H54 (cell line): ENCODE data around the gene MKRN3.

Experiments used
- DNase-seq: peaks from one replicate; pipeline ENCODE4 v3.0.0; 2011; ENCODE audit warnings: low spot score, mixed read lengths; ENCODE audit not compliant: insufficient read length
- FAIRE-seq: peaks from 3 replicates; lab custom pipeline; 2011; peaks lifted over from hg19 to GRCh38; lab: Jason Lieb, UNC
- POLR2A ChIP-seq: IDR thresholded peaks from 2 replicates; pipeline ENCODE4 v1.6.1; 2011; ENCODE audit warnings: low read depth, mild to moderate bottlenecking, low read length

MKRN3 gene

DNA sequence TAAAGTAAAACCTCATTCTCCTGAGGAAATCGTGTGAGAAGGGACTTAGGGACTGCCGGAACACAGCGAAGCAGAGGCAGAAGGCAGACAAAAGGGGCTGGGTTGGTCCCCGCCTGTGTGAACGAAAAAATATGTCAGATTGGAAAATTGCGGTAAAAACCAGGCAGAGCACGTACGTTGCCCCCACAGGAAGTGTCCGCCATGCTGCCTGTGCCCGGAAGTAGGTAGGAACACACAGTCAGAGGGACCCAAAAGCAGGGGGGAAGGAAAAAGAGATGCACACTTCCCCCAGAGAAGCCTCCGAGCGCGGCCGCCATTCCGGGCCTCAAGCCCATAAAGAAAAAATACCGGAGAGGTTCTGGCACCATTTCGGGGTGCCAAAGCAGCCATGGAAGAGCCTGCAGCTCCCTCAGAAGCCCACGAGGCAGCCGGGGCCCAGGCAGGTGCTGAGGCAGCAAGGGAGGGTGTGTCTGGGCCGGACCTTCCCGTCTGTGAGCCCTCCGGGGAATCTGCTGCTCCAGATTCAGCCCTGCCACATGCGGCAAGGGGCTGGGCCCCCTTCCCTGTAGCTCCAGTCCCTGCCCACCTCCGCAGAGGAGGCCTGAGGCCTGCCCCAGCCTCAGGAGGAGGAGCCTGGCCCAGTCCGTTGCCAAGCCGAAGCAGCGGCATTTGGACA lies at the start of gene MKRN3:
TSS of gene MKRN3 (plus strand) at position 280 of the 676 bp plus-strand sequence. CDS start at position 389, 109 bp downstream.
- FAIRE-seq (peak; percentile 97), DNase-seq (peak; percentile 65)
- peak; percentile 49 for TF ChIP-seq POLR2A

DNA sequence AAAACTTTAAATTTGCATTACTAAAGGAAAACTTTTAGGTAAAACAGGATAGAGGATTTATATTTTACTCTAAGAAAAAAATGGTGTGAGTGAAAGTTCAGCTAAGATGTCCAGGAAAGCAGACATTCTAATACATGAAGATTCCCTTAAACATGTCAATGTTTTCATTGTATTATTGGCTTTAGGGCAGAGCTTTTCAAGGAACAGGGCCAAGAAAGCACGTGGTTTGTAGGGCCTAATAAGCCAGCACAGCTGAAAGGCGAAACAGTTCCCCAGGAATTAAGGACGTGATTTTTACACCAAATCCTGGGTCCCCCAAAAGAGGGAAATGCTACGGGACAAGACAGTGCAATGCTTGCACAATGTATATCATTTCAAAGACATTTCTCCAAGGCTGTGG lies 48.6 kb upstream of the MKRN3 start:
- FAIRE-seq (no peak), DNase-seq (no peak)
- TF ChIP-seq POLR2A = no peak

DNA sequence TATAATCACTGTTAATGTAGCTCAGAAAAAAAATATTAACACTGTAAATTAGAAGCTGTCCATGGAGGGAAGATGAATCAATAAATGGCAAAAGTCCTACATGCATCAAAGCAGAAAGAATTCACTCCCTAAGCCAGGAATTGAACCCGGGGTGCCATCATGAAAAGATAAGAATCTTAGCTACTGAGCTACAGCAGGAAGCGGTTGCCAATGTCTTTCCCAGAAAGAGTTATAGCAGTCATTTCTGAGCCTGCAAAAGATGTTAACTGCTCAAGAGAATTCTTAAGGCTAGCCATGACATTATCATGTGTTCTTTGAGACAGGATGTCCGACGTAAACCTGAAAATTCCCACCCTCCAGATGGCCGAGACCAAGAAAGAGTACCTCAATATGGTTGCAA lies 47.4 kb upstream of the MKRN3 start:
- DNase-seq = no peak
- no peak for FAIRE-seq
- TF ChIP-seq POLR2A = no peak

DNA sequence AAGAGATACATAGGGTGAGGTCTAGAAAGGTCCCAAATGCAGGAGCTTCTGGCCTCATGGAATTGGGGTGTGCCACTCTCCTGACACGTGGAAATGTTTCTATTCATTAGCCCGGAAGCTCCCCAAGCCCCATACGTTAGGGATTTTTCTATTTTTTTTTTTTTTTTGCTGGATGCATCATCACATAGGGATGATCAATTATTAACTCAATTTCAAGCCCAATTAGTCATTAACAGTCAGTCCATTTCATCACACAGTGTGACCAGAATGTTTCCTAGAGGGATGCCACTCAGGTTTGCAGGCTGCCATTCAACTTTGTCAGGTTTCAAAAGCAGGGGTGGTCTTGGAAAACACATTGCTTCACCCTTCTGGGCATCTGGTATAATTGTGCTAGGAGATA lies 40.7 kb upstream of the MKRN3 start:
- DNase-seq (no peak), FAIRE-seq (no peak)
- TF ChIP-seq POLR2A = no peak

DNA sequence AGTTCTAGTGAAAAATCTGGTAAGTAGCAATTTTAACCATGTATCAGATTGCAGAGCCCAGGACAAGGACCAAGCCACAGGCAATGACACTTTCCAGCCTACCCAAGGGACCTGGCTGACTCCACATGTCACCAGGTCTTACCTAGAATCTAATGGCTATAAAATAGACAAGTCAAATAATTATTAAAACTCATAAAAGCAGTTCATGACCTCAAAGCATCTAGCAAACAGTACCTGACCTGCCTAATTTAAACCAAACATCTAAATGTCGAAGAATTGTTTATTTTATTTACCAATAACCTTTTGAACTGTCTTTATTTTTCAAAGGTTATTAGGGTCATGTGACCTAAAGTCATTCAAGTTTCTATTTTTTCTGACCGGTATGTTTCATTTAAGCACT lies 35.6 kb upstream of the MKRN3 start:
- no peak for FAIRE-seq

DNA sequence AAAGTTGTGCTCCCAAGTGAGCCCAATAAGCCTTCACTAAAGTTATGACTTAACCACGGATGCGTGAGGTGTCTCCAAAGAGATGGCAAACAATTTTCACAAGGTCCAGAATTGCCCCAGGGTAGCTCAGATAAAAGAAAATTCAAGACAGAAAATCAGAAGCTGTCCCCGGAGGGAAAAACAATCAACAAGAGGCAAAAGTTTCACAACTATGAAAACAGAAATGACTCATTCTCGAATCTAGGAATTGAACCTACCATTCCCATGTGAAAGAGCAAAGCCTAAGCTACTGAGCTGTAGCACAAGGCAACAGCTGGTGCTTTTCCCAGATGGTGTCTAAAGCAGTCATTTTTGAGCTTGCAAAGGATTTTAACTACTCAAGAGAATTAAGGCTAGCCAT lies 33.5 kb upstream of the MKRN3 start:
- DNase-seq = peak; percentile 13
- peak; percentile 70 for FAIRE-seq

More for the DNA sequence above, 35.6 kb upstream of the MKRN3 start:
- no peak for DNase-seq
- TF ChIP-seq POLR2A = no peak

DNA sequence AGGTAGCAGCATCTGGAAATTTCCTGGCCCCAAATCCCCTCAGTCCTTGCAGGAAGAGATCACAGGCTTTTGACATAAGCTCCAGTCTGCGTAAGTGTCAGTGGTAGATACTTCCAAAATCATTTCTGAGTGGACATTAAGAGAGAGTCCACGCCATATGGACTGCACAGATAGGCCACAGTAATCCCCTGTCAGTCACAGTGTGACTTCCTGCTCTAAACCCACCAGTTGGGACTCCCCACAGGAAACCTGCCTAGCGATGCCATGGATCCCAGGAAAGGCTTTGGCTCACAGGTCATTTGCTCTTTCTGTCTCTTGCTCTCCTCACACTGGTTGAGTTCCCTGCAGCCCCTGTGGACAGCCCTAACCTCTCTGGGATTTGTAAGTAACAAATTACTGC lies 28.8 kb upstream of the MKRN3 start:
- no peak for DNase-seq
- no peak for TF ChIP-seq POLR2A
- FAIRE-seq = no peak

More for the DNA sequence above, 33.5 kb upstream of the MKRN3 start:
- TF ChIP-seq POLR2A = no peak

DNA sequence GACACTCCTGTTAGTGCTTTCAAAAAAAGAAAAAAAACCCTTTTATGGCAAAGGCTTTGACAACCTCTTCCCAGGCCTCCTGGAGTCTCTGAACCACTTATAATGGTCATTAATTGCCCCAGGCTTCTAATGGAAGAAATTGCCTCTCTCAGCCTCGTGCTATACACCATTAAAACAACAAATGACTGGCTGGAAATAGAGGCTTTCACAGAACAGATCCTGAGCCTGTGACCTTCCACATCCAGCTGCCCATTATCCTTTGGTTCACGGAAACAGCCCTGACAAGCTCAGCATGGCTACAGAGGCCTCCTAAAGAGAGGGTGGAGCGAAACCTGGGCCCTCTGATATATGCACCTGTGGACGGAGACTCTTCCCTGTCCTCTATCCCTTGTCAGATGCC lies 26.8 kb upstream of the MKRN3 start:
- DNase-seq (no peak), FAIRE-seq (no peak)
- no peak for TF ChIP-seq POLR2A

DNA sequence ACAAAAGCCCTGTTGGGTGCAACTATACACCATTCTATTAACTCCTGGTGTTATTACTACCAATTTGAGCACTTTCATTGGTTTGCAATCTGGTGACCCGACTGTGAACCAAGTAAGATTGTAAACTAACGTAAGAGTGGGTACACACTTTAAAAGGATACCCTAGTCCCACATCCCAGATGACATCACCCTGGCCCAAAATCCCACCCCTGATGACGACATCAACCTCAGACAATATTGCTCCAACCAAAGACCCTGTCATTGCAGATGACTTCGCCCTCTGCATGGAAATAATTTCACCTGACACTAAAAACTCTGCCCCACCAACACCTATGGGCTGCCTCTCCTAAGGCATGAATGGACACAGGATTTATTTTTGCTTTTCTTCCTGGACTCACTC lies 25.6 kb upstream of the MKRN3 start:
- FAIRE-seq = no peak
- DNase-seq = no peak

DNA sequence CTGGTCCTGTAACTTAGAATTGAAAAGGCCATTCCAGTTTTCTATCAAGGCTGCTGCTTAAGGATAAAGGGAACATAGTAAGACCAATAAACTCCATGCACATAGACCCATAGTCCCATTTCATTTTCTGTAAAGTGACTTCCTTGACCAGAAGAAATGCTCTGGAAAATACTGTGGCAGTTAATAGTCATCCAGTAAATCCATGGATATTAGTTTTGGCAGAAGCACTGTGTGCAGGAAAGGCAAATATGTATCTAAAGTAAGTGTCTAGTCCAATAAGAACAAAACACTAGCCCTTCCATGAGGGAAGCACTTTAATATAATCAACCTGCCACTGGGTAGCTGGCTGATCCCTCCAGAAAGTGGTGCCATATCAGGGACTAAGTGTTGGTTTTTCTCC lies 19.3 kb upstream of the MKRN3 start:
- FAIRE-seq (no peak), DNase-seq (no peak)
- TF ChIP-seq POLR2A = no peak

More for the DNA sequence above, 25.6 kb upstream of the MKRN3 start:
- no peak for TF ChIP-seq POLR2A

DNA sequence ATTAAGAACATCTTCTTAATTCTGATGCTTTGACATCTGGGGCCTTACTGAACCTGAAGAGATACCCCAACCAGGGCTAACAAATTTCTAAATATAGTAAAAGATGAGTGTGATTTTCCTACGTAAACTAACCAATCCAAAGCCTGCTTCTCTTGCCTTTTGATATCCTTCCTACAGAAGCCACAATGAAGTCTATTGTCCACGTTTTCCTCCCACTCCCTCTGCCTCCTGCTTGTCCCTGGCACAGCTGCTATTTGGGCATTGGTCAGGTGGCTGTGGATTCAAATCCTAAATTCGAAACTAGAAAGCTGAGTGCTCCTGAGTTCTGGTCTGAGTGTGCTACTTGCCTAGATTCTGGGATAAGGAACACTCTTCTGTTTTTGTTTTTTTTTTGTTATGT lies 17.4 kb upstream of the MKRN3 start:
- no peak for TF ChIP-seq POLR2A
- DNase-seq = no peak
- FAIRE-seq = no peak

DNA sequence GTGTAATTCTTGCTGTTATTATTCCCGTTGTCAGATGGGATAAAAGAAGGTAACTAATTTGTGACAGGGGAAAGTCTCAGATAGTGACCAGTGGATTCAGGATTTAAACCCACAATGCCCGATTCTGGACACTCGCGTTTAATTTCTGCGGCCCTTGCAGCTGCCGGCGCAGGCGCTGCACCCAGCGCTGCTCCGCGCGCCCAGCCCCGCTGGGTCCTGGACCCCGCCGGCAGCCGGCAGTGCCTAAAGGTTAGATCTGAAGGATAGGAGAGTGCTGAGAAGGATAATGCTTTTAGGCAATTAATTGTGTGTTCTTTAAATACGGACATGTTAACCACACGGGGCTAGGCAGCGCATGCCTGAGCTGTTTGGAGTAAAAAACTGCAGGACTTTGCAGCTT lies 3.6 kb upstream of the MKRN3 start:
- no peak for TF ChIP-seq POLR2A
- DNase-seq (no peak), FAIRE-seq (no peak)

DNA sequence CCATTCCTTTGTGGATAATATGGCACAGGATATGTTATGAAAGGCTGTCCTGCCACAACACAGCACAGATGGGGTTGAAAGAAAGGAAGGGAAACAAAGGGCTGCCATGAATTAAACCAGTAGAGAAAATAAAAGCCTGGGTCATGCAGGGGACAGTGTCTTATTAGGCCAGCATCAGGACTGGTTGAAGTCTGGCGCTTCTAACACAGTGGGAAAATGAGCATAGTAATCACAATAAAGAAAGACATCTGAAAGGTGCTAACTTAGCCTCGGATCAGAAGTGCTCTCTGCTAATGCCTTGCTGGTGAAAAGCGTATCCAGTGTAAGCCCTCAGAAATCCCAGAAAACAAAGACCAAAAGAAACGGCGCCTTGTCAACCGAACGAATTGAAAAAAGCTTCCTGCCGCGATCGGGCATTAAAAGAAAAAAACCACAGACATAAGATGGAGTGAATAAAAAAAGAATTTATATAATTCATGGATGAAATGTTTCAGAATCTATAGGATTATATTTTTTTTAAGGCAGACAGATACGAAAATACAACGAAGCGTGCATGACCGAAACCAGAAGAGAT lies 566 bp upstream of the MKRN3 start:
- peak; percentile 19 for DNase-seq
- no peak for TF ChIP-seq POLR2A
- no peak for FAIRE-seq

DNA sequence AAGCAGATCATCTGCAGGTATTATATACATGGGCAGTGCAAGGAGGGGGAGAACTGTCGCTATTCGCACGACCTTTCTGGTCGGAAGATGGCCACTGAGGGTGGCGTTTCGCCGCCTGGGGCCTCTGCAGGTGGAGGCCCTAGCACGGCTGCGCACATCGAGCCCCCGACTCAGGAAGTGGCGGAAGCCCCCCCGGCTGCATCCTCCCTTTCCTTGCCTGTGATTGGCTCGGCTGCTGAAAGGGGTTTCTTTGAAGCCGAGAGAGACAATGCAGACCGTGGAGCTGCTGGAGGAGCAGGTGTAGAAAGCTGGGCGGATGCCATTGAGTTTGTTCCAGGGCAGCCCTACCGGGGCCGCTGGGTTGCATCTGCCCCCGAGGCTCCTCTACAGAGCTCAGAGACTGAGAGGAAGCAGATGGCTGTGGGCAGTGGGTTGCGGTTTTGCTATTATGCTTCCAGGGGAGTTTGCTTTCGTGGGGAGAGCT lies 639 bp downstream of the MKRN3 start:
- no peak for TF ChIP-seq POLR2A
- DNase-seq (peak; percentile 7), FAIRE-seq (no peak)

DNA sequence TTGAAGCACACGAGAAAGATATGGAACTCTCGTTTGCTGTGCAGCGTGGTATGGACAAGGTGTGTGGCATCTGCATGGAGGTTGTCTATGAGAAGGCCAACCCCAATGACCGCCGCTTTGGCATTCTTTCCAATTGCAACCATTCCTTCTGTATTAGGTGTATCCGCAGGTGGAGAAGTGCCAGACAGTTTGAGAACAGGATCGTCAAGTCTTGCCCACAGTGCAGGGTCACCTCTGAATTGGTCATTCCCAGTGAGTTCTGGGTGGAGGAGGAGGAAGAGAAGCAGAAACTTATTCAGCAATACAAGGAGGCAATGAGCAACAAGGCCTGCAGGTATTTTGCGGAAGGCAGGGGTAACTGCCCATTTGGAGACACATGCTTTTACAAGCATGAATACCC lies 1.2 kb downstream of the MKRN3 start:
- no peak for TF ChIP-seq POLR2A
- no peak for DNase-seq
- FAIRE-seq = no peak
